COLO668 (cell line): Measurements from ENCODE around the gene ZNF410.
"Not testable (repeated sequence)": the region's sequence is repeated elsewhere in the genome, so short reads cannot be mapped to it uniquely, and the experiment has no call there.

Source experiments
- DNase-seq: peaks from one replicate; lab custom pipeline; 2025; ENCODE audit not compliant: unreplicated experiment; lab: John Stamatoyannopoulos, UW

ZNF410 gene

DNA sequence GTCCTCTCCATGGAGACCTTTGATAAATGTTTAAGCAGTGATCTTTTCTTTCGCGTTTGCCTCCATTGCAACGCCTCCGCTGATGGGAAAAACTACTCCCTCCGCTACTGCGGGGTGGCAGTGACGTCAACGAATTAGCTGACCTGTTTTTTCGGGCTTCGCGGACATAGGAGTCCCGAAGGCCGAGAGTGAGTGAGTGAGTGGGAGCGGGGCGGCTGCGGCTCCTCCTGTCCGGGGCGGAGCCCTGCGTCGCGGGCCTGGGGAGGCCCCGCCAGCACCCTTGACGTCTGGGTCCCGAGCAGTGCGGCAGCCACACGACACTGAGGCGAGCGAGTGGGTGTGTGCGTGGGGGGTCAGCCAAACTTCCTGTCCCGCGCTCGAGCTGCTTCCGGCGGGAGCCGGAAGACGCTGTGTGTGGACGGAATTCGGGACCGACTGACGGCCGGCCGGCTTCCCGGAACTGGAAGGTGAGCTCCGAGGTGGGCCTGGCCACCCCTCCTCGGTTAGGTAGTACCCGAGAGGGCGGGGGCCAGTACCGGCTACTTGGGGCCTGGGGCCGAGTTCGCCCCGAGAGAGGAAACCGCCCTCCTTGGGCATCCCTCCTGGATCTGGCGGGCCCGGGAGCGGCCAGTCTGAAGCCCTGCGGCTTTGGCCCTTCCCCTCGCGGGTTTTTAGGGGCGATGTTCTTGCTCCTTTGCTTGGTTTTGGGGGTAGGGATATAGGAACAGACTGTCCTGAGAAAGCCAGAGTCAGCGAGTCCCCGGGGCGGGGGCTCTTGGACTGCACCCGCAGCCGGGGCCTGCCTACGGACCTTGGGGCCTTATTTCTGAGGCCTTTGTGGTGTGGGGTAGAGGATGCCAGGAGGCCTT lies at the start of gene ZNF410:
Gene ZNF410, plus strand, starts transcription at position 411 of the 869 bp plus-strand sequence. CDS start 5,317 bp downstream, outside the sequence.
- DNase-seq: peak; percentile 93

DNA sequence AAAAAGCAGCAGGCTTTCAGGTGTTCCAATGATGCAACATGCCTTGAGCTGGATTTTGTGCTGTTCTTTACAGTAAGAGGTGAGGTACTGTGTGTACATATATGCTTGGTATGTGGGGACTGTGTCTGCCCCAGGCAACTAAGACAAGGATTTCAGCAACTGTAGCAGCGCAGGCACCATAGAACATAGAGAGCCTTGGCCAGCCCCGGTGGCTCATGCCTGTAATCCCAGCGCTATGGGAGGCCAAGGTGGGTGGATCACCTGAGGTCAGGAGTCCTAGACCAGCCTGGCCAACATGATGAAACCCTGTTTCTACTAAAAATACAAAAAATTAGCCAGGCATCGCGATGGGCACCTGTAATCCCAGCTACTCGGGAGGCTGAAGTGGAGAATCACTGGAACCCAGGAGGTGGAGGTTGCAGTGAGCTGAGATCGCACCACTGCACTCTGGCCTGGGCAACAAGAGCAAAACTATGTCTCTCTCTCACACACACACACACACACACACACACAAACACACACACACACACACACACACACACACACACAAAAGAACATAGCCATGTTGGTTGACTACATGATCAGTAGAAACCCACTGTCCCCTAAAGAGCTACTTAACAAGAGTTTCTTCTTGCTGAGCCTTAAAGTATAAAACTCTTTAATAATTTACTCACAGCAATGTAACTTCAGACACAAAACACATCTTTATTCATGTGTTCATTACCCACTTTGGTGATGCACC lies 48.2 kb upstream of the ZNF410 start:
- DNase-seq: not testable (repeated sequence)

DNA sequence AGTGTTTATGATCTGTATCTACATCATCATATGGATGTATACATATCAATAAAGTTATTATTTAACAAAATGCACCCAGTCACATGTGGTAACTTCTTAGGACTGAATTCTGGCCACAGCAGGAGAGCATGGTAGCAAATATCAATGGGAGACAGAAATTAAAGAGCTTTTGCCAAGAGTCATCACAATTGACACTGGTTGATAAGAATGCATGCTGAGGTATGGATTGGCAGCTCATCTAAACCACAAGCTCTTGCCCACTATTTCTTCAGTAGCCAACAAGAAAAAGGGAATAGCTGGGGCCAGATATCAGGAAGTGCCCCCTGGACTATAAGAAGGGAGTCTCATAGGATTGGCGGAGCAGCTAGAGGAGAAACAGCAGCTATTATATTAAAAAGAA lies 44.5 kb upstream of the ZNF410 start:
- no peak for DNase-seq

- DNase-seq: no peak
Observed at GRCh38 chr14:73842851-73843250, 43.8 kb upstream of the ZNF410 start.

- no peak for DNase-seq
Observed at GRCh38 chr14:73843296-73843695, 43.4 kb upstream of the ZNF410 start.

DNA sequence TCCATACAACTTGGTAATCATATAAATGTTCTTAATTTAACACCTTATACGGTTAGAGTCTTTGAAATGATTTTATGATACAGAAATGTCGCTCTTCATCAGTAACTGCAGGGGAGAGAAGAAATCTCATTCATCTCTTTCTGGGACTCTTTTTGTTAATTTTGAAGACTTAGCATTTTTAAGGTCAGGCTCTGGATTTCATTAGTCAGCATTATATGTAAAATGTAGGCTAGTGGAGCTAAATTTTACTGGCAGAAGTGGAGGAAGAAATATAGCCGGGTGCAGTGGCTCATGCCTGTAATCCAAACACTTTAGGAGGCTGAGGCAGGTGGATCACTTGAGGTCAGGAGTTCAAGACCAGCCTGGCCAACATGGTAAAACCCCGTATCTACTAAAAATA lies 39.7 kb upstream of the ZNF410 start:
- DNase-seq: no peak

GRCh38 chr14:73851000-73851399 lies 35.7 kb upstream of the ZNF410 start:
- DNase-seq: no peak

DNA sequence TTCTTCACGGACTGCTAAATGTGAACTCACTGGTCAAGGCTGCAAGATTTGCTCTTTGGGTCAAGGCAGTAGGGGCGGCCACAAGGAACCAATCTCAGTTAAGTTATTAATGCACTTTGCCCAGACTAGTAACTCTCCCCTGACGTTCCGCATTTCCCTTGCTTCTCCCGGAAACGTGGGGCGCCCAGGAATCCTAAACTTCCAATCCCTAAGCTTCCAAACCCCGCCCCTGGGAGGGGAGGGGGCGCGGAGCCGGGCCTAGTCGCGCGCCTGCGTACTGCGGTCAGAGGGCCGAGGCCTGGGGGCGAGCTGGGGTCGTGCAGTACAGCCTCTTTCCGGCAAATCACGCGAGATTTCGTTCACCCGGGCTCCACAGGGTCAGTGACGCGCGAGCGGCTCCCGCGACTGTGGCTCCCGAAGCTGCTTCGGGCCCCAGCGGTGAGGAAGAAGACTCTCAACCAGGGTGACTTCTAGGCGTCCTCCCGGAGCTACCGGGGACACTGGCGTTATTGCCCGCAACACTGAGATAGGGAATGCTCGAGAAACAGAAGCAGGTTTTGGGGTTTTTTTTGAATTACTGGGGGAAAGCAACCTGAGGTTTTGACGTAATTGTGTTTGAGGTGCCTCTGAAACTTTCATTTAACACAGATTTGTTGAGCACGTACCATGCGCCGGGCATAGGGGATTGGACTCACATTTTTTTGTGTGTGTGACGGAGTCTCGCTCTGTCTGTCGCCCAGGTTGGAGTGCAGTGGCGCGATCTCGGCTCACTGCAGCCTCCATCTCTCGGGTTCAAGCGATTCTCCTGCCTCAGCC lies 34.9 kb upstream of the ZNF410 start, which contains the start of gene PTGR2:
Gene PTGR2, plus strand, starts transcription at position 265 of the 816 bp plus-strand sequence. CDS start 7,032 bp downstream, outside the sequence.
- peak; percentile 98 for DNase-seq

DNA sequence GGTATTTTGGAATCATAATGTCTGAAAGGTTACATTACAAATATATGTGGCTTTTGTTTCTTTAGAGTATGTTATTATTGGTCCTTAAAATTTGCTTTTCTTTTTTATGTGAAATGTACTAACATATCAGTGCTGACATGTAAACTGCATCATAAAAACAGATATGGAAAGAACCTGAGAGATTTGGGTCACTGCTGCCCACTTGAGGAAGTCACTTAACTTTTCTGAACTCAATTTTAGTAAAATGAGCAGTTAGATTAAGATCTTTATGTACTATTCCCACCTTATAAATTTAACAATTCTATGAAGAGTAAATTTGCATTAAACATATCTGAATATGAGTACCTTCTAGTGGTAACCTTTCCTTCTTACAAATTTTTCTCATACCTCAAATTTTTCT lies 27.5 kb upstream of the ZNF410 start:
- no peak for DNase-seq

DNA sequence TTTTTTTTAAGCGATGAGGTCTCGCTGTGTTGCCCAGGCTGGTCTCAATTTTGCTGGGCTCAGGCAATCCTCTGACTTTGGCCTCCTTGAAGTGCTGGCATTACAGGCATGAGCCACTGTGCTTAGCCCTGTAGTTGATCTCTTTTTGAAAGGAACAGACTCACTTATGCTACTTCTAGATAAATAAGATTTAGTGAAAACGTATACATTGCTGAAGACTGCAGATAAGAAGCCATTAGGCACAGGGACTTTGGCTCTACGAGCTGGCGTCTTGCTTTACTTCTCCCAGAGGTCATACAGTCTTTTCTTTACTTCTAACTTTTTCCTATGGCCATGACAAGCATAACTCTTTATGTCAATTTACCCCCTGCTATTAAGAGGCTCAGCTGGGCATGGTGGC lies 25.6 kb upstream of the ZNF410 start:
- DNase-seq: no peak

DNA sequence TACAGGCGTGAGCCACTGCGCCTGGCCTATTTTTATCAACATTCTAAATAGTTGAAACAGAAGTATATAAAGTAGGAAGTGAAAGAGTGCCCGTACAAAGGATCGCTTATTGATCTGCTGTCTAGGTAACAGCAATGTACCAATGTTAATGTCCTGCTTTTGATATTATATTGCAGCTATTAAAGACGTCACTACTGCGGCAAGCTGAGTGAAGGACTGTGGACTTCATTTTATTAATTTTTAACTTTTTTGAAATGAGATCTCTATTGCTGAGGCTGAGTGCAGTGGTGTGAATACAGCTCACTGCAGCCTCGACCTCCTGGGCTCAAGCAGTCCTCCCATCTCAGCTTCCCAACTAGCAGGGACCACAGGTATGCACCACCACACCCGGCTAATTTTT lies 24.2 kb upstream of the ZNF410 start:
- DNase-seq: no peak

DNA sequence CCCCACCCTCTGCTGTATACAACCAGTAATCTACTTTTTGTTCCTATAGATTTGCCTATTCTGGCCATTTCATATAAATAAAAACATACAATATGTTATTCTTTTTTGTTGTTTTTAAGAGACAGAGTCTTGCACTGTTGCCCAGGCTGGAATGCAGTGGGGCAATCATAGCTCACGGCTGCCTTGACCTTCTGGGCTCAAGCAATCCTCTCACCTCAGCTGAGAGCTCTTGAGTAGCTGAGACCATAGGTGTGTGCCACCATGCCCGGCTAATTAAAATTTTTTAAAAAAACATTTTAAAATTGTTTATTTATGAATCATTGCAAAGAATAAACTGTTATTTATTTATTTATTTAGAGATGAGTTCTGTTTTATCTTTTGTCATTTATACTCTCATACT lies 23.4 kb upstream of the ZNF410 start:
- DNase-seq: no peak

DNA sequence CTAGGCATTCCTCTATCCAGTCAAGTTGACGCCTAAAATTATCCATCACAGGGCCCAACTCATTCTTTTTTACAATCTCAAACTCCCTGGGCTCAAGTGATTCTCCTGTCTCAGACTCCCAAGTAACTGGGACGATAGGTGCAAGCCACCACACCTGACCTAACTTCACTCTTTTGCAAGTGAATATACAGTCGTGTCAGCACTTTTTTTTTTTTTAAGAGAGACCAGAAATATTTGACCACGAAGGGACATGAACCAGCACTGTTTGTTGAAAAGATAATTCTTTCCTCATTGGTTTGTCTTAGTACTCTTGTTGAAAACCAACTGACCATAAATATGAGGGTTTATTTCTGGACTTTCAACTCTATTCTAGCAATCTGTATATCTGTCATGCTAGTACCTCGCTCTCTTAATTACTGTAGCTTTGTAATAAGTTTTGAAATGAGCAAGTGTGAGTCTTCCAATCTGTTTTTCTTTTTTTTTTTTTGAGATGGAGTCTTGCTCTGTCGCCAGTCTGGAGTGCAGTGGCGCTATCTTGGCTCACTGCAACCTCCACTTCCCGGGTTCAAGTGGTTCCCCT lies 21.0 kb upstream of the ZNF410 start:
- no peak for DNase-seq

DNA sequence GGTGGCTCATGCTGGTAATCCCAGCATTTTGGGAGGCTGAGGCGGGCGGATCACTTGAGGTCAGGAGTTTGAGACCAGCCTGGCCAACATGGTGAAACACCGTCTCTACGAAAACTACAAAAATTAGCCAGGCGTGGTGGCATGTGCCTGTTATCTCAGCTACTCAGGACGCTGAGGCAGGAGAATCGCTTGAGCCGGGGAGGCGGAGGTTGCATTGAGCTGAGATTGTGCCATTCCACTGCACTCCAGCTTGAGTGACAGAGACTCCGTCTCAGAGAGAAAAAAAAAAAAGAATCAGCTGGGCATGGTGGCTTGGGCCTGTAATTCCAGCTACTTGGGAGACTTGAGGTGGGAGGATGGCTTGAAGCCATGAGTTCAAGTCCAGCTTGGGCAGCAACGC lies 16.9 kb upstream of the ZNF410 start:
- not testable (repeated sequence) for DNase-seq

DNA sequence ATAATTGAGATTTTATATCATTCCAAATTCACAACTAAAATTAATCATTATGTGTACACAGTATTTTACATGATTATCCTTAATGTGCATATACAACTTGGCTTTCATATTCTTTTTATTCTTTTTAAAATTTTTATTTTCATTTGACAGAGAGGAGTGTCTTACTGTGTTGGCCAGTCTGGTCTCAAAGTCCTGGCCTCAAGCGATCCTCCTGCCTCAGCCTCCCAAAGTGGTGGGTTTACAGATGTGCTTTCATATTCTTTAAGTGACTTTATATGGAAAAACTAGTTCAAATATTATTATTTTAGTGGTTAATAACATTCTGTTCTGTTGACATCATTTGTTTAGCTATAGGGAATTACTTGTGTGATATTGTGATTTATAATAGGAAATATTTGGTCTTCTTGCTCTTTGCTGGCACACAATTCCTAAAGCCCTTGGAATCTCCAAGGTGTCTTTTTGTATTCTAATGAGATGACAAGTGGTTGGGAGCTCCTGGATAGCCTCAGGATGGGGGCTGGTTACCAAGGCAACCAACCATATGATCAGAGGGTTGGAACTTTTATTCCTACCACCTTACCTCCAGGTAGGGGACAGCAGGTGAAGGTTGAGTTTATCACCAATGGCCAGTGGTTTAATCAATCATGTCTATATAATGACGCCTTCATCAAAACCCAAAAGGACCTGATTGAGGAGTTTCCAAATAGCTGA lies 16.0 kb upstream of the ZNF410 start:
- DNase-seq: no peak

DNA sequence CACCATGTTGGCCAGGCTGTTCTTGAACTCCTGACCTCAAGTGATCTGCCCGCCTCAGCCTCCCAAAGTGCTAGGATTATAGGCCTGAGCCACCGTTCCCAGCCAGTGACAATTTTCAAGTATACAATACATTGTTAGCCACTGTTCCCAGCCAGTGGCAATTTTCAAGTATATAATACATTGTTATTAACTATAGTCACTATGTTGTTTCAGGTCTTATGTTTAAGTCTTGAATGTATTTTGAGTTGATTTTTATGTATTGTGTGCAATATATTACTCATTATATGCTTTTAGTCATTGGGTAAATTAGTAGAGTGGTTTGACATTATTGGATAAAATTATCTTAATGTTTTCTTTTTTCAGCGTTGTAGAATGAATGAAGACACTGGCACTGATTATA lies 13.0 kb upstream of the ZNF410 start:
- no peak for DNase-seq

GRCh38 chr14:73877790-73878189 lies 8.9 kb upstream of the ZNF410 start:
- no peak for DNase-seq

DNA sequence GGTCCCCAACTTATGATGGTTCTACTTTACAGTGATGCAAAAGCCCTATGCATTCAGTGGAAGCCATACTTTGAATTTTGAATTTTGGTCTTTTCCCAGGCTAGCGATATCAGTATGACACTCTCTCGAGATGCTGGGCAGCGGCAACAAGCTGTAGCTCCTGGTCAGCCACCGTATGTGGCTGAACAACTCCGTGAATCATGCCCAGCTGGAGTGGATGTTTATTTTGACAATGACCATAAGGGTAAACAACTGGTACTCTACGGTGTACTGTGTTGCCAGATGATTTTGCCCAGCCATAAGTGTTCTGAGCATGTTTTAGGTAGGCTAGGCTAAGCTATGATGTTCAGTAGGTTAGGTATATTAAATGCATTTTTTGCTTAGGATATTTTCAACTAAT lies 8.2 kb upstream of the ZNF410 start:
- no peak for DNase-seq

DNA sequence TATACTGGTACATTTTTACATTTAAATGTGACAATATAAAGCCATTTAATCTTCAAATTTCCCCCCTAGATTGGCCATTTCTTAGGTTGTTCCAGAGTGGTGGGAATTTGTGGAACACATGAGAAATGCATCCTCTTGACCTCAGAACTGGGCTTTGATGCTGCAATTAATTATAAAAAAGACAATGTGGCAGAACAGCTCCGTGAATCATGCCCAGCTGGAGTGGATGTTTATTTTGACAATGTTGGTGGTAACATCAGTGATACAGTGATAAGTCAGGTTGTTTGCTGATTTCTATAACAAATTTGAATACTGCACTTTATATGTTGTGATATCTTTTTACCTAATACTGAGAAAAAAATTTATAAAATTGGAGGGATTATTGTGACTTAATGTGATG lies 7.6 kb upstream of the ZNF410 start:
- DNase-seq: no peak

DNA sequence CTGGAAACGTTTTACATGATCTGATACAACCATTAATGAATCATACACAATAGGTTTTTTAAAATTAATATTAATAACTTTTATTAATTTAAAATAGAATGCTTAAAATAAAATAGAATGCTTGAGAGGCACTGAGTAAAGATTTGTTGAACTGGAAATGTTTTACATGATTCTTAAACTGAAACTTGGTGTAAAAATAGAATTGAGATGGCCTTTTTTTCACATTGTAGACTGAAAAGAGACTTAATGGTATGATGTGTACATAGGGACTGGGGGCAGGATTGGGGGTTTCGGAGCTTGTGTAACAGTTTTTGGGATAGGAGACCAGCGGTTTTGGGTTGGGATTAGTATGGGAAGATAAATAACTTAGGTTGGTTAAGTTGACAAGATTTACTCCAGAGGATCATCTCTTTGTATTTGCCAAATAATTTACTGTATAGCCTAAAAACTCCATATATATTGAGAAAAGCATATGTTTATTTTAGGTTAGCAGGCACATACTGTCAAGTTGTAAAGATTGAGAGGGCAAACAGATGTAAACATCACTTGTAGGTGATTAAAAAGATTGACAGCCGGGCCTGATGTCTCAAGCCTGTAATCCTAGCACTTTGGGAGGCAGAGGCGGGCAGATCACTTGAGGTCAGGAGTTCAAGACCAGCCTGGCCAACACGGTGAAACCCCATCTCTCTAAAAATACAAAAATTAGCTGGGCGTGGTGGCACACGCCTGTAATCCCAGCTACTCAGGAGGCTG lies 2.0 kb upstream of the ZNF410 start:
- no peak for DNase-seq
